Sigmoid colon (tissue), 4 donors: ENCODE data around the gene FILIP1L.

Experiments
- POLR2AphosphoS5 ChIP-seq, 4 donors: sonication (generic); formaldehyde crosslinking; IDR thresholded peaks; one replicate each; pipeline ENCODE4 v1.6.1; 2017; ENCODE audit warnings: antibody characterized with exemption in 4 of 4
- TF ChIP-seq, protein P1 (sequence below), 4 experiments: fragments of 450-650 bp in 3 of 4; fragments of 200-600 bp in 1 of 4; IDR thresholded peaks; one replicate each; pipeline ENCODE4 v1.5.1; 2016 to 2019; ENCODE audit warnings: antibody characterized with exemption in 4 of 4, mild to moderate bottlenecking in 3 of 4, moderate library complexity in 2 of 4

DNA sequence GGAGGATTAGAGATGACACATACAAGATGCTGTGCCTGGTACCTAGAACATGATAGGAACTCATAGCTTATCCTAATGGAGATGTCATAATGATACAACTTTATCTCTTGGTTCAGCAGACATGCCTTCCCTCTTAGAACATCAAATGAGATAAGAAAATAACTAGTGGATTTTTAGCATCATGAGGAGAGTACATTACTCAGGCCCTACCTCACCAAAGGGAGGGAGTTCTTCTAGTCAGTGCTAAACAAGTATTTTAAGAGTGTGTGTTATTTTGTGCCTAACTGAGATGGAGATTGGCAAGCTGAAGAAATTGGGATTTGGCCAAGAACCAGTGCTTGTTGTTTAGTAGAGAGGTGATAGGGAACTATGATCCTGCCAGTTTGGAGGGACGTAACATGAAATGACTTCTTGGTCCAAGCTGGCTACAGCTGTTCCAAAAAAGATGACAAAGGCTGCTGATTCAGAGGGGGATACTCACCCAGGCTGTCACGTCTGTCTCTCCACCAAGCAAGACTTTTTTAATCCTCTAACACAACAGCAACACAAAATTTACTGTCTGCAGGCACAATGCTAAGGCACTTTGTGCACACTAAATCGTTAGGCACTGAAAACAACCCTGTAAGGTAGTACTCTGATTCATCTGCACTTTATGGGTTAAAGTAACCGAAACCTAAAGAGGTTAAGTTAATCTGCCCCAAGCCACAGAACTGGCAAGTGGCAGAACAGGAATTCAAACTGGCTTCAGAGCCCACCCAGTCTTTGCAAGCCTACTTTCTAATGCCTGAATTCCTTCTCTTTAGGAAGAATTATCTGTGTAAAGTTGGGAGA is 170.2 kb downstream of the FILIP1L start:
- TF ChIP-seq, protein P1, sequence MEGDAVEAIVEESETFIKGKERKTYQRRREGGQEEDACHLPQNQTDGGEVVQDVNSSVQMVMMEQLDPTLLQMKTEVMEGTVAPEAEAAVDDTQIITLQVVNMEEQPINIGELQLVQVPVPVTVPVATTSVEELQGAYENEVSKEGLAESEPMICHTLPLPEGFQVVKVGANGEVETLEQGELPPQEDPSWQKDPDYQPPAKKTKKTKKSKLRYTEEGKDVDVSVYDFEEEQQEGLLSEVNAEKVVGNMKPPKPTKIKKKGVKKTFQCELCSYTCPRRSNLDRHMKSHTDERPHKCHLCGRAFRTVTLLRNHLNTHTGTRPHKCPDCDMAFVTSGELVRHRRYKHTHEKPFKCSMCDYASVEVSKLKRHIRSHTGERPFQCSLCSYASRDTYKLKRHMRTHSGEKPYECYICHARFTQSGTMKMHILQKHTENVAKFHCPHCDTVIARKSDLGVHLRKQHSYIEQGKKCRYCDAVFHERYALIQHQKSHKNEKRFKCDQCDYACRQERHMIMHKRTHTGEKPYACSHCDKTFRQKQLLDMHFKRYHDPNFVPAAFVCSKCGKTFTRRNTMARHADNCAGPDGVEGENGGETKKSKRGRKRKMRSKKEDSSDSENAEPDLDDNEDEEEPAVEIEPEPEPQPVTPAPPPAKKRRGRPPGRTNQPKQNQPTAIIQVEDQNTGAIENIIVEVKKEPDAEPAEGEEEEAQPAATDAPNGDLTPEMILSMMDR (IDR thresholded peaks at IDR 0.05) = no peak
- TF ChIP-seq POLR2AphosphoS5 (IDR thresholded peaks at IDR 0.05) = no peak
